NCI-H2081 (cell line): Measurements from ENCODE around the gene DHCR7.

Experiments used
- DNase-seq, 2 experiments: peaks; one replicate each; lab custom pipeline; 2025; lab: John Stamatoyannopoulos, UW

Gene DHCR7

GRCh38 chr11:71448257-71449171 is at the start of gene DHCR7:
DHCR7 (minus strand) TSS chr11:71448393; CDS start chr11:71444952, 3,441 bp downstream.
- peak; percentile 93 to 96 for DNase-seq

- no peak for DNase-seq
Observed at GRCh38 chr11:71496421-71496820, 48.2 kb upstream of the DHCR7 start.

GRCh38 chr11:71495286-71496230 is 47.4 kb upstream of the DHCR7 start:
- DNase-seq: no peak

GRCh38 chr11:71491940-71492339 is 43.7 kb upstream of the DHCR7 start:
- no peak for DNase-seq

GRCh38 chr11:71491531-71491930 is 43.3 kb upstream of the DHCR7 start:
- no peak for DNase-seq

- DNase-seq: no peak
Observed at GRCh38 chr11:71490731-71491390, 42.7 kb upstream of the DHCR7 start.

GRCh38 chr11:71490044-71490730 is 42.0 kb upstream of the DHCR7 start:
- no peak for DNase-seq

- DNase-seq: no peak
Observed at GRCh38 chr11:71489311-71490043, 41.3 kb upstream of the DHCR7 start.

GRCh38 chr11:71488681-71489270 is 40.6 kb upstream of the DHCR7 start:
- no peak for DNase-seq

- no peak for DNase-seq
Observed at GRCh38 chr11:71486320-71486719, 38.1 kb upstream of the DHCR7 start.

GRCh38 chr11:71485466-71485865 is 37.3 kb upstream of the DHCR7 start:
- no peak for DNase-seq

GRCh38 chr11:71485063-71485399 is 36.8 kb upstream of the DHCR7 start:
- DNase-seq: no peak

- no peak for DNase-seq
Observed at GRCh38 chr11:71484248-71485062, 36.3 kb upstream of the DHCR7 start.

GRCh38 chr11:71483692-71484091 is 35.5 kb upstream of the DHCR7 start:
- no peak for DNase-seq

- no peak for DNase-seq
Observed at GRCh38 chr11:71482746-71483364, 34.7 kb upstream of the DHCR7 start.

GRCh38 chr11:71482216-71482615 is 34.0 kb upstream of the DHCR7 start:
- DNase-seq: no peak

GRCh38 chr11:71481101-71481960 is 33.1 kb upstream of the DHCR7 start:
- no peak for DNase-seq

- no peak for DNase-seq
Observed at GRCh38 chr11:71478528-71478840, 30.3 kb upstream of the DHCR7 start.
